ENCODE results near the gene PPP1R17.

- no peak for TF ChIP-seq CTCF (IDR thresholded peaks at IDR 0.05)
- TF ChIP-seq ZFX (IDR thresholded peaks at IDR 0.05; ENCODE audit: borderline replicate concordance) = no peak
These were observed 3.9 kb downstream of the PPP1R17 start for GRCh38 chr7:31690935-31691334.

Measured in 22Rv1 (cell line).